Prostate gland (tissue), 2 donors: ENCODE data around the gene CCSER1. TPM values are rescaled to one million over a fixed set of nuclear protein-coding genes. Genes with fewer than 3 reads are reported as not detected.

Experiments
- DNase-seq: peaks from one replicate; pipeline ENCODE4 v3.0.0-alpha.2; 2019; ENCODE audit warnings: low spot score
- H3K27ac ChIP-seq, 2 donors: fragments of 200-600 bp; sonication (generic); 2 replicates each; pipeline ENCODE4 v1.5.1; 2017 to 2019
- H3K27me3 ChIP-seq: fragments of 200-600 bp; sonication (generic); replicated peaks from 2 replicates; pipeline ENCODE4 v1.5.1; 2019; ENCODE audit not compliant: insufficient read depth
- H3K36me3 ChIP-seq, 2 donors: fragments of 200-600 bp; sonication (generic); 1 replicate in 1 of 2; 2 replicates in 1 of 2; pipeline versions ENCODE4 v1.5.1 to v1.8.1; 2017 to 2019
- H3K4me1 ChIP-seq: fragments of 200-600 bp; sonication (generic); replicated peaks from 2 replicates; pipeline ENCODE4 v1.5.1; 2019
- H3K4me3 ChIP-seq, 2 donors: fragments of 200-600 bp; sonication (generic); 2 replicates each; pipeline ENCODE4 v1.5.1; 2017 to 2019
- H3K9me3 ChIP-seq: fragments of 200-600 bp; sonication (generic); 2 replicates; pipeline ENCODE4 v1.5.1; 2017
- CTCF ChIP-seq, 4 experiments: fragments of 200-600 bp in 2 of 4; fragments of 450-650 bp in 2 of 4; sonication (generic) in 2 of 4; IDR thresholded peaks; 1 replicate in 3 of 4; 2 replicates in 1 of 4; pipeline ENCODE4 v1.5.1; 2016 to 2019; ENCODE audit warnings: antibody characterized with exemption in 4 of 4, mild to moderate bottlenecking in 2 of 4, moderate library complexity in 2 of 4
- POLR2A ChIP-seq: fragments of 450-650 bp; IDR thresholded peaks from one replicate; pipeline ENCODE4 v1.6.1; 2016; ENCODE audit warnings: antibody characterized with exemption, mild to moderate bottlenecking
- POLR2AphosphoS5 ChIP-seq: sonication (generic); formaldehyde crosslinking; IDR thresholded peaks from one replicate; pipeline ENCODE4 v1.6.1; 2017; ENCODE audit warnings: antibody characterized with exemption
- WGBS: methylation state at CpG from one replicate; pipeline ENCODE4 v1.1.5; 2018; 5-methylcytosine and 5-hydroxymethylcytosine counted together
- intact Hi-C: fragments of 100-400 bp; cut with DNase I; formaldehyde crosslinking; loops from one replicate; pipeline ENCODE4 v1.14.2; 2022
- total RNA-seq, 2 donors: library from RNA; depleted of rRNA; stranded (reverse); fragments of >200 nt; gene quantifications; one replicate each; pipeline ENCODE4 v1.1.0, GENCODE V29; 2016

Gene CCSER1
- total RNA-seq, 2 donors from 2014 or later = 11.9 to 32.2 TPM

GRCh38 chr4:90084277-90084966, 42.8 kb upstream of the CCSER1 start:
- DNase-seq = no peak
- H3K4me3 ChIP-seq = no peak overlapping the region
- H3K27me3 ChIP-seq = no peaks in the 10 kb centered on the region
- no peaks in the 10 kb centered on the region for H3K4me1 ChIP-seq
- no peaks in the 10 kb centered on the region for H3K9me3 ChIP-seq
- intact Hi-C loops = no loop called here
- H3K27ac ChIP-seq = no peak overlapping the region
- WGBS = 83% methylated on average over 3 of the region's 3 CpGs
- H3K36me3 ChIP-seq = no peaks in the 10 kb centered on the region
- TF ChIP-seq POLR2A = no peak
- no peak for TF ChIP-seq CTCF (IDR thresholded peaks at IDR 0.05)

GRCh38 chr4:90084967-90085295, 42.3 kb upstream of the CCSER1 start:
- WGBS = 87% methylated on average over 5 of the region's 5 CpGs
- Histone ChIP-seq H3K27me3 (no peaks in the 10 kb centered on the region), H3K9me3 (no peaks in the 10 kb centered on the region), H3K4me1 (no peaks in the 10 kb centered on the region), H3K36me3 (no peaks in the 10 kb centered on the region), H3K4me3 (no peak overlapping the region), H3K27ac (no peak overlapping the region)
- intact Hi-C loops = no loop called here
- no peak for DNase-seq
- no peak for TF ChIP-seq POLR2AphosphoS5
- no peak for TF ChIP-seq CTCF (IDR thresholded peaks at IDR 0.05)
- TF ChIP-seq POLR2A = no peak

GRCh38 chr4:90093526-90093925, 33.7 kb upstream of the CCSER1 start:
- no peaks in the 10 kb centered on the region for H3K9me3 ChIP-seq
- TF ChIP-seq POLR2A (no peak), CTCF (IDR thresholded peaks at IDR 0.05) (no peak), POLR2AphosphoS5 (no peak)
- DNase-seq = no peak
- no peaks in the 10 kb centered on the region for H3K36me3 ChIP-seq
- no peaks in the 10 kb centered on the region for H3K27me3 ChIP-seq
- intact Hi-C loops = no loop called here
- no peak overlapping the region for H3K27ac ChIP-seq
- no peak overlapping the region for H3K4me3 ChIP-seq
- 33% methylated on average over 2 of the region's 2 CpGs for WGBS
- H3K4me1 ChIP-seq = no peaks in the 10 kb centered on the region

- no peak overlapping the region for H3K4me3 ChIP-seq
- TF ChIP-seq POLR2A = no peak
- TF ChIP-seq POLR2AphosphoS5 = no peak
Measured at GRCh38 chr4:90095000-90095399, 32.2 kb upstream of the CCSER1 start.

GRCh38 chr4:90099812-90100211, 27.4 kb upstream of the CCSER1 start:
- DNase-seq = no peak
- intact Hi-C loops = no loop called here
- Histone ChIP-seq H3K4me1 (no peaks in the 10 kb centered on the region), H3K27me3 (no peaks in the 10 kb centered on the region), H3K27ac (no peak overlapping the region), H3K36me3 (no peaks in the 10 kb centered on the region), H3K9me3 (no peaks in the 10 kb centered on the region), H3K4me3 (no peak overlapping the region)
- no peak for TF ChIP-seq POLR2A
- TF ChIP-seq CTCF (IDR thresholded peaks at IDR 0.05) = no peak
- no peak for TF ChIP-seq POLR2AphosphoS5
- 80% methylated on average over 3 of the region's 3 CpGs for whole genome bisulfite sequencing

More at GRCh38 chr4:90095000-90095399, 32.2 kb upstream of the CCSER1 start:
- DNase-seq = no peak
- H3K27ac ChIP-seq = no peak overlapping the region
- no peaks in the 10 kb centered on the region for H3K27me3 ChIP-seq
- WGBS = 25% methylated on average over 1 of the region's 1 CpG
- no peaks in the 10 kb centered on the region for H3K9me3 ChIP-seq
- no peaks in the 10 kb centered on the region for H3K36me3 ChIP-seq
- no peaks in the 10 kb centered on the region for H3K4me1 ChIP-seq
- intact Hi-C loops = no loop called here
